PFSK-1 (cell line): ENCODE measurements around the gene TBC1D10B.

ENCODE experiments used
- POLR2AphosphoS5 ChIP-seq: IDR thresholded peaks from 2 replicates; pipeline ENCODE4 v1.6.1; 2012; ENCODE audit warnings: low read depth, mild to moderate bottlenecking, control low read depth, low read length, moderate library complexity
- SIN3A ChIP-seq: IDR thresholded peaks from 2 replicates; pipeline ENCODE4 v1.6.1; 2012; ENCODE audit warnings: mild to moderate bottlenecking, low read length, moderate library complexity, borderline replicate concordance; ENCODE audit not compliant: insufficient read depth
- TF ChIP-seq, protein P1 (sequence below), 2 experiments: IDR thresholded peaks; 2 replicates each; pipeline versions ENCODE4 v1.6.1 to v1.8.0; 2011 to 2012; ENCODE audit warnings: low read depth in 2 of 2, low read length in 2 of 2, control low read depth in 1 of 2, inconsistent platforms in 1 of 2, mild to moderate bottlenecking in 1 of 2, moderate library complexity in 1 of 2; ENCODE audit not compliant: insufficient read depth in 1 of 2

- TF ChIP-seq POLR2AphosphoS5: no peak
- TF ChIP-seq SIN3A: no peak
- TF ChIP-seq, protein P1, sequence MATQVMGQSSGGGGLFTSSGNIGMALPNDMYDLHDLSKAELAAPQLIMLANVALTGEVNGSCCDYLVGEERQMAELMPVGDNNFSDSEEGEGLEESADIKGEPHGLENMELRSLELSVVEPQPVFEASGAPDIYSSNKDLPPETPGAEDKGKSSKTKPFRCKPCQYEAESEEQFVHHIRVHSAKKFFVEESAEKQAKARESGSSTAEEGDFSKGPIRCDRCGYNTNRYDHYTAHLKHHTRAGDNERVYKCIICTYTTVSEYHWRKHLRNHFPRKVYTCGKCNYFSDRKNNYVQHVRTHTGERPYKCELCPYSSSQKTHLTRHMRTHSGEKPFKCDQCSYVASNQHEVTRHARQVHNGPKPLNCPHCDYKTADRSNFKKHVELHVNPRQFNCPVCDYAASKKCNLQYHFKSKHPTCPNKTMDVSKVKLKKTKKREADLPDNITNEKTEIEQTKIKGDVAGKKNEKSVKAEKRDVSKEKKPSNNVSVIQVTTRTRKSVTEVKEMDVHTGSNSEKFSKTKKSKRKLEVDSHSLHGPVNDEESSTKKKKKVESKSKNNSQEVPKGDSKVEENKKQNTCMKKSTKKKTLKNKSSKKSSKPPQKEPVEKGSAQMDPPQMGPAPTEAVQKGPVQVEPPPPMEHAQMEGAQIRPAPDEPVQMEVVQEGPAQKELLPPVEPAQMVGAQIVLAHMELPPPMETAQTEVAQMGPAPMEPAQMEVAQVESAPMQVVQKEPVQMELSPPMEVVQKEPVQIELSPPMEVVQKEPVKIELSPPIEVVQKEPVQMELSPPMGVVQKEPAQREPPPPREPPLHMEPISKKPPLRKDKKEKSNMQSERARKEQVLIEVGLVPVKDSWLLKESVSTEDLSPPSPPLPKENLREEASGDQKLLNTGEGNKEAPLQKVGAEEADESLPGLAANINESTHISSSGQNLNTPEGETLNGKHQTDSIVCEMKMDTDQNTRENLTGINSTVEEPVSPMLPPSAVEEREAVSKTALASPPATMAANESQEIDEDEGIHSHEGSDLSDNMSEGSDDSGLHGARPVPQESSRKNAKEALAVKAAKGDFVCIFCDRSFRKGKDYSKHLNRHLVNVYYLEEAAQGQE (IDR thresholded peaks at IDR 0.05; ENCODE audit: insufficient read depth in 1 of 2, low read depth in 2 of 2, low read length in 2 of 2): no peak
These were observed 29.3 kb upstream of the TBC1D10B start for GRCh38 chr16:30399435-30400186.
